Osteocyte (in vitro differentiated cells): Measurements from ENCODE around the gene SWI5. TPM values are rescaled to one million over a fixed set of nuclear protein-coding genes. Genes with fewer than 3 reads are reported as not detected.

Experiments
- DNase-seq: peaks from one replicate; pipeline ENCODE4 v3.0.0; 2021; ENCODE audit warnings: mixed read lengths; ENCODE audit not compliant: unreplicated experiment; ENCODE audit errors: extremely low spot score
- H3K27ac Mint-ChIP-seq: one replicate; pipeline ENCODE4 v1.8.0; 2021; ENCODE audit warnings: mild to moderate bottlenecking, mixed read lengths; ENCODE audit not compliant: unreplicated experiment
- H3K27me3 Mint-ChIP-seq: one replicate; pipeline ENCODE4 v1.8.0; 2021; ENCODE audit warnings: mixed read lengths; ENCODE audit not compliant: unreplicated experiment
- H3K36me3 Mint-ChIP-seq: one replicate; pipeline ENCODE4 v1.8.0; 2021; ENCODE audit warnings: mixed read lengths; ENCODE audit not compliant: unreplicated experiment
- H3K4me1 Mint-ChIP-seq: one replicate; pipeline ENCODE4 v1.8.0; 2021; ENCODE audit warnings: mixed read lengths; ENCODE audit not compliant: unreplicated experiment
- H3K4me3 Mint-ChIP-seq: one replicate; pipeline ENCODE4 v1.8.0; 2021; ENCODE audit warnings: mild to moderate bottlenecking, moderate library complexity, mixed read lengths; ENCODE audit not compliant: unreplicated experiment
- H3K9me3 Mint-ChIP-seq: one replicate; pipeline ENCODE4 v1.8.0; 2021; ENCODE audit warnings: mixed read lengths; ENCODE audit not compliant: unreplicated experiment
- CTCF ChIP-seq: fragments of 200-600 bp; sonication (generic); IDR thresholded peaks from 2 replicates; pipeline ENCODE4 v1.5.0; 2021; ENCODE audit warnings: antibody characterized with exemption, mild to moderate bottlenecking, moderate library complexity
- microRNA-seq: library from miRNA; unstranded; fragments of <30 nt; microRNA quantifications from one replicate; pipeline ENCODE4 v1.1.0, GENCODE V29; 2020; ENCODE audit not compliant: unreplicated experiment
- total RNA-seq: library from RNA; stranded (reverse); gene quantifications from 2 replicates; pipeline ENCODE4 v1.2.1, GENCODE V29; 2021

SWI5 gene
- total RNA-seq, 1 donor from 2014 or later = 24.7 TPM

- Mint-ChIP-seq H3K27me3 (no peaks in the 10 kb centered on the region), H3K4me1 (no peaks in the 10 kb centered on the region), H3K4me3 (no peak overlapping the region), H3K36me3 (peaks cover 7% of the 10 kb centered on the region), H3K27ac (no peak overlapping the region), H3K9me3 (no peaks in the 10 kb centered on the region)
- DNase-seq = no peak
- no peak for TF ChIP-seq CTCF
Observed at GRCh38 chr9:128333451-128333869, 57.4 kb downstream of the SWI5 start.

- DNase-seq = no peak
- no peak for TF ChIP-seq CTCF
- H3K4me3 Mint-ChIP-seq = no peak overlapping the region
- H3K9me3 Mint-ChIP-seq = no peaks in the 10 kb centered on the region
- peaks cover 5% of the 10 kb centered on the region for H3K36me3 Mint-ChIP-seq
- H3K4me1 Mint-ChIP-seq = no peaks in the 10 kb centered on the region
- H3K27me3 Mint-ChIP-seq = no peaks in the 10 kb centered on the region
- no peak overlapping the region for H3K27ac Mint-ChIP-seq
Observed at GRCh38 chr9:128335161-128335560, 59.1 kb downstream of the SWI5 start.

GRCh38 chr9:128335914-128336313, 59.8 kb downstream of the SWI5 start:
- no peak for DNase-seq
- H3K36me3 Mint-ChIP-seq = peaks cover 5% of the 10 kb centered on the region
- H3K9me3 Mint-ChIP-seq = no peaks in the 10 kb centered on the region
- no peaks in the 10 kb centered on the region for H3K27me3 Mint-ChIP-seq
- H3K4me1 Mint-ChIP-seq = no peaks in the 10 kb centered on the region
- no peak for TF ChIP-seq CTCF
- H3K27ac Mint-ChIP-seq = no peak overlapping the region
- no peak overlapping the region for H3K4me3 Mint-ChIP-seq

- Mint-ChIP-seq H3K36me3 (peaks cover under 1% of the 10 kb centered on the region), H3K9me3 (no peaks in the 10 kb centered on the region), H3K4me3 (no peak overlapping the region), H3K27me3 (no peaks in the 10 kb centered on the region), H3K27ac (no peak overlapping the region), H3K4me1 (peaks cover 6% of the 10 kb centered on the region)
- no peak for DNase-seq
- no peak for TF ChIP-seq CTCF
Observed at GRCh38 chr9:128337936-128338335, 61.9 kb downstream of the SWI5 start.

Small RNA genes within 50 kb of the gene (microRNA-seq; reads per million reads assigned to microRNA genes)
- gene MIR199B (3,544 reads per million, percentile 87 among the genes with 10 or more reads in this experiment), gene MIR3154 (2.7 reads per million)

Other genes starting within 250 kb of the SWI5 start
- 8.4 and 8.8 TPM in 2 replicates for gene NAIF1, start 209.0 kb upstream of the SWI5 start, total RNA-seq
- gene SLC25A25, start 208.0 kb upstream of the SWI5 start, total RNA-seq = 15.6 and 18.0 TPM in 2 replicates
- gene PTGES2, start 148.5 kb upstream of the SWI5 start, total RNA-seq = 79.2 and 80.3 TPM in 2 replicates
- gene LCN2, start 126.8 kb upstream of the SWI5 start, total RNA-seq = not detected in 2 replicates
- 93.3 and 93.9 TPM in 2 replicates for gene BBLN, start 116.0 kb upstream of the SWI5 start, total RNA-seq
- 147 and 170 TPM in 2 replicates for gene CIZ1, start 84.7 kb upstream of the SWI5 start, total RNA-seq
- 40.2 and 45.4 TPM in 2 replicates for gene DNM1, start 72.9 kb upstream of the SWI5 start, total RNA-seq
- gene GOLGA2, start 269 bp upstream of the SWI5 start, total RNA-seq = 176 and 184 TPM in 2 replicates
- 27.0 and 27.3 TPM in 2 replicates for gene TRUB2, start 46.2 kb downstream of the SWI5 start, total RNA-seq
- 38.4 and 39.2 TPM in 2 replicates for gene COQ4, start 46.6 kb downstream of the SWI5 start, total RNA-seq
- 39.4 and 41.7 TPM in 2 replicates for gene SLC27A4, start 64.3 kb downstream of the SWI5 start, total RNA-seq
- 57.0 and 62.0 TPM in 2 replicates for gene URM1, start 95.1 kb downstream of the SWI5 start, total RNA-seq
- 128 and 132 TPM in 2 replicates for gene CERCAM, start 144.6 kb downstream of the SWI5 start, total RNA-seq
- gene ODF2, start 179.7 kb downstream of the SWI5 start, total RNA-seq = 37.7 and 40.5 TPM in 2 replicates
- gene GLE1, start 228.4 kb downstream of the SWI5 start, total RNA-seq = 17.2 and 17.4 TPM in 2 replicates